Measurements from ENCODE around the gene PDK1. TPM values are rescaled to one million over a fixed set of nuclear protein-coding genes. Genes with fewer than 3 reads are reported as not detected.

Gene PDK1
- total RNA-seq, 1 experiment from 2014 or later = 74.7 TPM

DNA sequence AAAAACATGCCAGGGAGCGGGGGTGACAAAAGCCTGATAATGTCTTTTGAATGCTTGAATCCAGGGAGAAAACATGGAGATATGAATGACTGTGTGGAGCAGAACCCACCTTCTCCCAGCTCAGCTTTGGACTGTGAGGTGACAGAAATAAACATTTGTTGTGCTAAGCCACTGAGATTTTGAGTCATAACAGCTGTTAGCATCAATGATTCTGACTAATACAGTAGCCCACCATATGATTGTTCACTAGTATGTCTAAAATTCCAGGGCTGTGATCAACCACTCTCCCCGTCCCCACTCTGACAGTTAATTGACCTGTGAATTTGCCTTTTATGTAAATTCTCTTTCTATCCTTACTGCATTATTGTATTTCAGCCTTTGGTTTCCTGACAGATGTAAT lies 69.1 kb downstream of the PDK1 start:
- no peak overlapping the region for H2BK15ac ChIP-seq (ENCODE audit: low read depth, low read length)
- no peaks in the 10 kb centered on the region for H3K23me2 ChIP-seq (ENCODE audit: insufficient read length, low read depth, low read length, poor library complexity, severe bottlenecking)
- Mint-ChIP-seq H3K9me3 (peaks cover 29 to 37% of the 10 kb centered on the region in 2 experiments), H3K4me3 (no peak overlapping the region), H3K27me3 (ENCODE audit: low read depth) (no peaks in the 10 kb centered on the region; the same call in 1 of the 2 replicates), H3K36me3 (ENCODE audit: insufficient read depth in 1 of 3, low read depth in 3 of 3) (peaks cover 26 to 39% (median 29%) of the 10 kb centered on the region in 3 experiments), H3K27ac (no peak overlapping the region), H3K4me1 (peaks cover 0 to 5% of the 10 kb centered on the region in 2 experiments; a peak in 2 of 4 replicates)
- H3K79me2 ChIP-seq (ENCODE audit: insufficient read depth, low read length) = no peaks in the 10 kb centered on the region
- H3K56ac ChIP-seq (ENCODE audit: insufficient read length, low read depth, low read length) = no peak overlapping the region
- no peak for DNase-seq
- H3K27ac ChIP-seq (ENCODE audit: insufficient read length, low read depth, low read length) = no peak overlapping the region
- WGBS (ENCODE audit: extremely low coverage, insufficient read length, low lambda C conversion rate) = no CpG with 5 or more reads among the region's 2 CpGs
- H3T11ph ChIP-seq (ENCODE audit: low read length) = no peak overlapping the region
- H3K18ac ChIP-seq (ENCODE audit: insufficient read length, low read depth, low read length) = no peak overlapping the region
- H2AK5ac ChIP-seq (ENCODE audit: insufficient read length, low read length) = no peak overlapping the region
- no peak overlapping the region for H4K8ac ChIP-seq (replicated peaks; ENCODE audit: insufficient read length, low read depth, low read length)
- H2BK12ac ChIP-seq (ENCODE audit: insufficient read length, low read depth, low read length) = no peak overlapping the region
- no peak overlapping the region for H2BK5ac ChIP-seq (ENCODE audit: insufficient read length, low read length)
- TF ChIP-seq CTCF (conservative IDR thresholded peaks at IDR 0.05) = no peak
- no peaks in the 10 kb centered on the region for H3K4me1 ChIP-seq (ENCODE audit: insufficient read depth, low read length)
- no peak overlapping the region for H3K4me2 ChIP-seq (ENCODE audit: insufficient read depth, insufficient read length, low read length)
- H3K4ac ChIP-seq (ENCODE audit: low read depth, low read length) = no peak overlapping the region
- no peaks in the 10 kb centered on the region for H3K79me1 ChIP-seq (ENCODE audit: insufficient read depth, low read depth, low read length, poor library complexity, severe bottlenecking)
- peaks cover 8% of the 10 kb centered on the region for H3K9me3 ChIP-seq (ENCODE audit: control insufficient read depth, low read depth, low read length)
- H3K27me3 ChIP-seq (ENCODE audit: insufficient read depth, low read length) = no peaks in the 10 kb centered on the region
- H4K91ac ChIP-seq (ENCODE audit: insufficient read length, low read depth, low read length) = no peak overlapping the region
- H3K23ac ChIP-seq (ENCODE audit: insufficient read length, low read depth, low read length) = no peak overlapping the region
- no peak overlapping the region for H2AFZ ChIP-seq (ENCODE audit: low read length)
- no peak overlapping the region for H3K9ac ChIP-seq (ENCODE audit: extremely low read depth, insufficient read length, low read length)
- H4K5ac ChIP-seq (ENCODE audit: insufficient read length, low read depth, low read length) = no peak overlapping the region
- no peak overlapping the region for H3K14ac ChIP-seq (ENCODE audit: insufficient read depth, low read length)
- no peaks in the 10 kb centered on the region for H4K20me1 ChIP-seq (ENCODE audit: control insufficient read depth, insufficient read depth, insufficient read length)
- H2BK120ac ChIP-seq (ENCODE audit: low read depth, low read length, poor library complexity, severe bottlenecking) = no peak overlapping the region
- no peak overlapping the region for H2BK20ac ChIP-seq (ENCODE audit: low read depth, low read length, poor library complexity, severe bottlenecking)
